Upper lobe of left lung (tissue), 4 donors: ENCODE measurements around the gene LNX2.

Experiments used
- CTCF ChIP-seq, 6 experiments: fragments of 450-650 bp in 4 of 6; fragments of 200-600 bp in 2 of 6; sonication (generic) in 2 of 6; IDR thresholded peaks; one replicate each; pipeline ENCODE4 v1.5.1; 2016 to 2019; ENCODE audit warnings: antibody characterized with exemption in 6 of 6
- POLR2A ChIP-seq, 4 donors: fragments of 450-650 bp; IDR thresholded peaks; one replicate each; pipeline ENCODE4 v1.5.1; 2016 to 2017; ENCODE audit warnings: antibody characterized with exemption in 4 of 4, mild to moderate bottlenecking in 2 of 4
- POLR2AphosphoS5 ChIP-seq, 2 donors: sonication (generic); formaldehyde crosslinking; IDR thresholded peaks; one replicate each; pipeline ENCODE4 v1.5.1; 2017; ENCODE audit warnings: antibody characterized with exemption in 2 of 2

GRCh38 chr13:27641711-27642502 lies 21.6 kb upstream of the LNX2 start:
- TF ChIP-seq POLR2A (IDR thresholded peaks at IDR 0.05), result no peak
- no peak for TF ChIP-seq CTCF (IDR thresholded peaks at IDR 0.05)
- TF ChIP-seq POLR2AphosphoS5 (IDR thresholded peaks at IDR 0.05), result no peak
